ENCODE data around the gene SPATA18.
A peak's percentile ranks its signal among the peaks of the same experiment; 100 is the strongest.
"Not testable (repeated sequence)": the region's sequence is repeated elsewhere in the genome, so short reads cannot be mapped to it uniquely, and the experiment has no call there.

Gene SPATA18

DNA sequence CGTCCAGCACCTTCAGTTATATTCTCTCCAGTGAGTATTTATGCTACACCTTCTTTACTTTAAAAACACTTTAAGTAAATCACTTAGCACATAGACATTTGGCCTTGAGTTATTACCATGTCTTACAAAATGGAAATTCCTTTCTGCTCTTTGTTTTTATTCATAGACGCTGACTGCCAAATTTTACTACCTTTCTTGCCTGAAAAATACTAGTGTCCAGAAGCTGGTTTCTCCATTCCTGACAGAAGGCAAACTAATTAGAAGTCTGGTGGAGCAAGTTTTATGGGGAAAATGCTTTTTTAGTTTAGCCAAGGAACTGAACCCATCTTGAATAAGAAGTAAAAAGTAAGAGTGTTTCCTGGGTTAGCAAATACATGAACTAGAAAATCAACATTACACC, 65.5 kb downstream of the SPATA18 start:
- H3K9me3 ChIP-seq (ENCODE audit: insufficient read depth, low read length) = no peaks in the 10 kb centered on the region
- no peak for DNase-seq (ENCODE audit: low read depth, low spot score)
- H3K4me3 ChIP-seq (ENCODE audit: insufficient read length, low read depth) = no peak overlapping the region
- no peak overlapping the region for H3K9ac ChIP-seq (ENCODE audit: insufficient read length, low read depth)
- TF ChIP-seq SUZ12 (IDR thresholded peaks at IDR 0.05; ENCODE audit: extremely low read depth, insufficient read depth, insufficient read length) = no peak
- no peaks in the 10 kb centered on the region for H3K27me3 ChIP-seq (ENCODE audit: insufficient read depth, insufficient read length)
- no peaks in the 10 kb centered on the region for H3K36me3 ChIP-seq (ENCODE audit: insufficient read depth, insufficient read length, low read length)
- H3K4me1 ChIP-seq (ENCODE audit: insufficient read depth, insufficient read length) = no peaks in the 10 kb centered on the region

DNA sequence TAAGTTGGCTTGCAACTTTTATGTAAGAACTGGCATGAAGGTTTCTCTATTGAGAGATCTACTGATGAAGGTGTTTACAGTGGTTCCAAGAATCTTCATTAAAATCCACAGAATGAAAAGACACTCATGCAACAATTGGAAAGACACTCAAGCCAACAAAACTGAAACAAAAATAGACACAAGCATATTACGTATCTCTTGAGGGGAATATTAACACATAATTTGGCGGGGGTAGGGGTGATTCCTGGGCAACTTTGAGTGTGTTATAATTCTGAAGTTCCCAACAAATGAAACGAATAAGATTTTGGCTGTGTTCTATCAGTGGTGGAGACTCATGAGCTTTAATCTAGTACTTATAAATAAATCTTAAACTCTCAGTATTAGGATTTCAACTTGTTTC, 75.1 kb downstream of the SPATA18 start:
- H3K27me3 ChIP-seq (ENCODE audit: insufficient read depth, insufficient read length) = no peaks in the 10 kb centered on the region

DNA sequence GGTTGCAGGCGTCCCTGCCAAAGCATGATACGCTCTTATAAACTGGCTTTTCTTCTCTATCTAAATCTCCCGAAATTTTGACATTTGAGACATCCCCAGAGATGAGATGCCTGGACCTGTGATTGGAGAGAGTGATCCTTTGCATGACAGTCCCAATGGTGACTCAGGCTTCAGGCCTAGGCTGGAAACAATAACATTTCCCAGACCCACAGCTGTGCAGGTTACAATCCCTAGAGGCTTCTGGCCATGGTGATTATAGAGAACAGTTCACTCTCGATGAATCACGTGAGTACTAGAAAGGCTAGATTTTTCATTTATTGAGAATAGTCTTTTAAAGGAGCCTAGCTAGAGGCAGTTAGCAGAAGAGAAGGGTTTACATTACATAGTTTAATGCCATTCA, 75.9 kb downstream of the SPATA18 start:
- no peak for TF ChIP-seq YY1 (IDR thresholded peaks at IDR 0.05; ENCODE audit: insufficient read depth, insufficient read length)
- no peak for TF ChIP-seq ZNF274 (IDR thresholded peaks at IDR 0.05; ENCODE audit: low read depth, low read length)
- no peak for TF ChIP-seq SUZ12 (IDR thresholded peaks at IDR 0.05; ENCODE audit: extremely low read depth, insufficient read depth, insufficient read length)
- Histone ChIP-seq H3K4me1 (ENCODE audit: insufficient read depth, insufficient read length) (no peaks in the 10 kb centered on the region), H3K9ac (ENCODE audit: insufficient read length, low read depth) (no peak overlapping the region), H3K4me3 (ENCODE audit: insufficient read length, low read depth) (no peak overlapping the region), H3K9me3 (ENCODE audit: insufficient read depth, low read length) (peaks cover 10% of the 10 kb centered on the region; the same call in 1 of the 2 replicates), H3K36me3 (ENCODE audit: insufficient read depth, insufficient read length, low read length) (no peaks in the 10 kb centered on the region), H3K27me3 (ENCODE audit: insufficient read depth, insufficient read length) (no peaks in the 10 kb centered on the region)
- peak; percentile 25 for DNase-seq (ENCODE audit: low read depth, low spot score)

More for the DNA sequence above, 75.1 kb downstream of the SPATA18 start:
- H3K36me3 ChIP-seq (ENCODE audit: insufficient read depth, insufficient read length, low read length) = no peaks in the 10 kb centered on the region
- H3K4me1 ChIP-seq (ENCODE audit: insufficient read depth, insufficient read length) = no peaks in the 10 kb centered on the region
- DNase-seq (ENCODE audit: low read depth, low spot score) = no peak
- H3K4me3 ChIP-seq (ENCODE audit: insufficient read length, low read depth) = no peak overlapping the region
- no peak for TF ChIP-seq SUZ12 (IDR thresholded peaks at IDR 0.05; ENCODE audit: extremely low read depth, insufficient read depth, insufficient read length)
- TF ChIP-seq ZNF274 (IDR thresholded peaks at IDR 0.05; ENCODE audit: low read depth, low read length) = no peak
- TF ChIP-seq YY1 (IDR thresholded peaks at IDR 0.05; ENCODE audit: insufficient read depth, insufficient read length) = no peak
- H3K9ac ChIP-seq (ENCODE audit: insufficient read length, low read depth) = no peak overlapping the region
- H3K9me3 ChIP-seq (ENCODE audit: insufficient read depth, low read length) = peaks cover 10% of the 10 kb centered on the region; the same call in 1 of the 2 replicates

- TF ChIP-seq SUZ12 (IDR thresholded peaks at IDR 0.05; ENCODE audit: extremely low read depth, insufficient read depth, insufficient read length) (no peak), ZNF274 (IDR thresholded peaks at IDR 0.05; ENCODE audit: low read depth, low read length) (no peak)
- H3K36me3 ChIP-seq (ENCODE audit: insufficient read depth, insufficient read length, low read length) = no peaks in the 10 kb centered on the region
- no peak overlapping the region for H3K4me3 ChIP-seq (ENCODE audit: insufficient read length, low read depth)
- no peak for DNase-seq (ENCODE audit: low read depth, low spot score)
- no peaks in the 10 kb centered on the region for H3K27me3 ChIP-seq (ENCODE audit: insufficient read depth, insufficient read length)
- H3K9ac ChIP-seq (ENCODE audit: insufficient read length, low read depth) = no peak overlapping the region
- no peaks in the 10 kb centered on the region for H3K4me1 ChIP-seq (ENCODE audit: insufficient read depth, insufficient read length)
- H3K9me3 ChIP-seq (ENCODE audit: insufficient read depth, low read length) = no peaks in the 10 kb centered on the region
These were observed 84.1 kb downstream of the SPATA18 start for GRCh38 chr4:52135171-52135570.

DNA sequence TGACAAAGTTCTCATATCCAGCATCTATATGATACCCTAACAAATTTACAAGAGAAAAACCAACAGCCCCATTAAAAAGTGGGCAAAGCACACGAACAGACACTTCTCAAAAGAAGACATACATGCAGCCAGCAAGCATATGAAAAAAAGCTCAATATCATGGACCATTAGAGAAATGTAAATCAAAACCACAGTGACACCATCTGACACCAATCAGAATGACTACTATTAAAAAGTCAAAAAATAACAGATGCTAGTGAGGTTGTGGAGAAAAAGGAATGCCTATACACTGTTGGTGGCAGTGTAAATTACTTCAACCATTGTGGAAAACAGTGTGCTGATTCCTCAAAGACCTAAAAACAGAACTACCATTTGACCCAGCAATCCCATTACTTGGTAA, 86.0 kb downstream of the SPATA18 start:
- not testable (repeated sequence) for H3K36me3 ChIP-seq (ENCODE audit: insufficient read depth, insufficient read length, low read length); H3K9ac ChIP-seq (ENCODE audit: insufficient read length, low read depth); H3K4me1 ChIP-seq (ENCODE audit: insufficient read depth, insufficient read length); H3K27me3 ChIP-seq (ENCODE audit: insufficient read depth, insufficient read length); H3K9me3 ChIP-seq (ENCODE audit: insufficient read depth, low read length); DNase-seq (ENCODE audit: low read depth, low spot score); H3K4me3 ChIP-seq (ENCODE audit: insufficient read length, low read depth)

DNA sequence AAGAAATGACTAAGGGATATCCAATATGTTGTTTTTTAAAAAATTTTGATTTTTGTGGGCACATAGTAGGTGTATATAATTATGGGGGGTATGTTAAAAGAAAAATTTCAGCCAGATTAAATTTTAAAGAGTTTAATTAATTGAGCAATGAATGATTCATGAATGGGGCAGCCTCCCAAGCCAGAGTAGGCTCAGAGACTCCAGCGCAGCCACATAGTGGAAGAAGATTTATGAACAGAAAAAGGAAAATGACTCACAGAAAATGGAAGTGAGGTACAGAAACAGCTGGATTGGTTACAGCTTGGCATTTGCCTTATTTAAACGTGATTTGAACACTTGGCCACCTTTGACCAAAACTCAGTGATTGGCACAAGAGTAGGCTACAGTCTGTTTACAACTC, 91.7 kb downstream of the SPATA18 start:
- TF ChIP-seq YY1 (IDR thresholded peaks at IDR 0.05; ENCODE audit: insufficient read depth, insufficient read length) = no peak
- no peak for TF ChIP-seq ZNF274 (IDR thresholded peaks at IDR 0.05; ENCODE audit: low read depth, low read length)
- TF ChIP-seq SUZ12 (IDR thresholded peaks at IDR 0.05; ENCODE audit: extremely low read depth, insufficient read depth, insufficient read length) = no peak
- no peak for DNase-seq (ENCODE audit: low read depth, low spot score)
- Histone ChIP-seq H3K4me3 (ENCODE audit: insufficient read length, low read depth) (no peak overlapping the region), H3K9me3 (ENCODE audit: insufficient read depth, low read length) (no peaks in the 10 kb centered on the region), H3K4me1 (ENCODE audit: insufficient read depth, insufficient read length) (no peaks in the 10 kb centered on the region), H3K27me3 (ENCODE audit: insufficient read depth, insufficient read length) (no peaks in the 10 kb centered on the region), H3K36me3 (ENCODE audit: insufficient read depth, insufficient read length, low read length) (no peaks in the 10 kb centered on the region), H3K9ac (ENCODE audit: insufficient read length, low read depth) (no peak overlapping the region)

DNA sequence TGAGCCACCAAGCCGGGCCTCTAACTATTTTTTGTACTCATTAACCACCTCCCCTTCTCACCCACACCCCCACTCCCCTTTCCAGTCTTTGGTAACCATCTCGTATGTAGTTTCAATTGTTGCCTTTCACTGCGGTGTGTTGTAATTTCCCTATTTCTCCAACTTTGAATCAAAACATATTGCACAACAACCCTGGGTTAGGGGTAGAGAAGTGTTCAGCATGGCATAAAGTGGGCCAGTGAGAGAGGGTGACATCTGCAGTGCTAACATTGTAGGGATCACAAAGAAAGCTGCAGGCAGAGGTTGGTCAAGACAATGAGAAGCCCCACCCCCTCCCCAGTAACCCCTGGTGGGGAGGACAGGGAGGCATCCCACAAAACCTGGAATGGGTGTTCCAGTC, 92.7 kb downstream of the SPATA18 start:
- Histone ChIP-seq H3K27me3 (ENCODE audit: insufficient read depth, insufficient read length) (no peaks in the 10 kb centered on the region), H3K9me3 (ENCODE audit: insufficient read depth, low read length) (no peaks in the 10 kb centered on the region), H3K4me3 (ENCODE audit: insufficient read length, low read depth) (no peak overlapping the region), H3K9ac (ENCODE audit: insufficient read length, low read depth) (no peak overlapping the region), H3K36me3 (ENCODE audit: insufficient read depth, insufficient read length, low read length) (no peaks in the 10 kb centered on the region), H3K4me1 (ENCODE audit: insufficient read depth, insufficient read length) (no peaks in the 10 kb centered on the region)
- no peak for DNase-seq (ENCODE audit: low read depth, low spot score)
- TF ChIP-seq YY1 (IDR thresholded peaks at IDR 0.05; ENCODE audit: insufficient read depth, insufficient read length) (no peak), ZNF274 (IDR thresholded peaks at IDR 0.05; ENCODE audit: low read depth, low read length) (no peak), SUZ12 (IDR thresholded peaks at IDR 0.05; ENCODE audit: extremely low read depth, insufficient read depth, insufficient read length) (no peak)

GRCh38 chr4:52144372-52144771, 93.3 kb downstream of the SPATA18 start:
- DNase-seq (ENCODE audit: low read depth, low spot score) = no peak
- TF ChIP-seq SUZ12 (IDR thresholded peaks at IDR 0.05; ENCODE audit: extremely low read depth, insufficient read depth, insufficient read length) (no peak), YY1 (IDR thresholded peaks at IDR 0.05; ENCODE audit: insufficient read depth, insufficient read length) (no peak)
- H3K27me3 ChIP-seq (ENCODE audit: insufficient read depth, insufficient read length) = no peaks in the 10 kb centered on the region
- H3K36me3 ChIP-seq (ENCODE audit: insufficient read depth, insufficient read length, low read length) = no peaks in the 10 kb centered on the region
- H3K9me3 ChIP-seq (ENCODE audit: insufficient read depth, low read length) = no peaks in the 10 kb centered on the region
- H3K4me3 ChIP-seq (ENCODE audit: insufficient read length, low read depth) = no peak overlapping the region
- no peaks in the 10 kb centered on the region for H3K4me1 ChIP-seq (ENCODE audit: insufficient read depth, insufficient read length)
- H3K9ac ChIP-seq (ENCODE audit: insufficient read length, low read depth) = no peak overlapping the region
